ENCODE results near the gene SLC25A30. TPM values are rescaled to one million over a fixed set of nuclear protein-coding genes. Genes with fewer than 3 reads are reported as not detected.

The SLC25A30 gene
- total and polyA plus RNA-seq, 2 of the 13 experiments (the other 11 are each of a cell fraction or from before 2014, with no cell fraction given) = 19.6 to 22.5 TPM

DNA sequence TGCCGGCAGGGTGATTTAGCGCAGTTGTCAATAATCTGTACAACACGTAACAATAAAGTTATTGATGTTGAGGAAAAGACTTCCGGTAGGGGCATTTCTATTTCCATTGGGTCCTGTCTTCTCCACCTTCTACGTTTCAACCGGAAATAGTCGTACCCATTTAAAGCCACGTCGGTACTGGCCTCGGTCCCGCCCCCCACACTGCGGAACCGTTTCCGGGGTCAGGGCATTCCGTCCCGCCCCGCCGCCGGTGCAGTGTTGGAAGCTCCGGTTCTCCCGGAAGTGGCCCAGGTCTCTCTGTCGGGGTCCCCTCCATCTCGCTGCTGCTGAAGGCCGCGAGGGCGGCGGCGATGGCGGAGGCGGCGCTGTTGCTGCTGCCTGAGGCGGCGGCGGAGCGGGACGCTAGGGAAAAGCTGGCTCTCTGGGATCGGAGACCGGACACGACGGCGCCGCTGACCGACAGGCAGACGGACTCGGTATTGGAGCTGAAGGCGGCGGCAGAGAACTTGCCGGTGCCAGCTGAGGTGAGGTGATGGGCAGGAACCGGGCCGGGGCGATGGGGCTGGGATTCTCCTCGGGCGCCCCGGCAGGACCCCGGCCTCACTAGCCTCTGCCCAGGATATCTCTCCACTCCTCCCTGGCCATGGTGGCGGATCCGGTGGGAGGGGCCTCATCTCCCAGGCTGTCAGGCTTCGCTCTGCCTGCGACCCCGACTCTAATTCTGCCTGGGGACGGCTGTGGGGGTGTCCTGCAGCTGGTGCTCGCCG lies 46.7 kb upstream of the SLC25A30 start, which contains the start of gene COG3 (continued):
- TF ChIP-seq KLF12 (CRISPR knock-in tag; IDR thresholded peaks at IDR 0.05; ENCODE audit: borderline replicate concordance) (peak; percentile 47; the same call in 1 of the 2 replicates), DMTF1 (CRISPR knock-in tag; IDR thresholded peaks at IDR 0.05) (no peak), JUN (CRISPR knock-in tag; IDR thresholded peaks at IDR 0.05) (no peak), ZNF616 (CRISPR knock-in tag; IDR thresholded peaks at IDR 0.05; ENCODE audit: low read depth) (peak; percentile 63; the same call in 1 of the 2 replicates), ZNF703 (CRISPR knock-in tag; IDR thresholded peaks at IDR 0.05; ENCODE audit: borderline replicate concordance) (0 out of 2 replicates have a peak, but pooled peaks have one; percentile 69), STAT5B (CRISPR knock-in tag; IDR thresholded peaks at IDR 0.05) (no peak), NR1H2 (CRISPR knock-in tag; IDR thresholded peaks at IDR 0.05; ENCODE audit: borderline replicate concordance, low read depth) (no peak), ZNF234 (CRISPR knock-in tag; conservative IDR thresholded peaks at IDR 0.05) (peak; percentile 94; the same call in 1 of the 2 replicates), CBX5 (CRISPR knock-in tag; IDR thresholded peaks at IDR 0.05; ENCODE audit: borderline replicate concordance) (0 out of 2 replicates have a peak, but pooled peaks have one; percentile 6), NFRKB (IDR thresholded peaks at IDR 0.05) (no peak), KMT2B (CRISPR knock-in tag; IDR thresholded peaks at IDR 0.05) (peak; percentile 94), ERF (CRISPR knock-in tag; IDR thresholded peaks at IDR 0.05) (peak; percentile 67), NPAS2 (CRISPR knock-in tag; IDR thresholded peaks at IDR 0.05; ENCODE audit: borderline replicate concordance) (no peak), PAF1 (CRISPR knock-in tag; IDR thresholded peaks at IDR 0.05) (no peak), ZNF768 (CRISPR knock-in tag; IDR thresholded peaks at IDR 0.05) (peak; percentile 59; the same call in 1 of the 2 replicates), ZSCAN21 (CRISPR knock-in tag; IDR thresholded peaks at IDR 0.05; ENCODE audit: borderline replicate concordance) (peak; percentile 14), REPIN1 (CRISPR knock-in tag; IDR thresholded peaks at IDR 0.05; ENCODE audit: borderline replicate concordance, low read depth) (peak; percentile 54; the same call in 1 of the 2 replicates), JDP2 (CRISPR knock-in tag; IDR thresholded peaks at IDR 0.05; ENCODE audit: borderline replicate concordance) (no peak), PITX1 (CRISPR knock-in tag; IDR thresholded peaks at IDR 0.05) (peak; percentile 66; the same call in 1 of the 2 replicates), ZNF83 (CRISPR knock-in tag; IDR thresholded peaks at IDR 0.05; ENCODE audit: borderline replicate concordance) (no peak), ZNF550 (CRISPR knock-in tag; IDR thresholded peaks at IDR 0.05; ENCODE audit: borderline replicate concordance) (no peak), HDAC2 (CRISPR knock-in tag; IDR thresholded peaks at IDR 0.05) (peak; percentile 63), ZFAT (CRISPR knock-in tag; conservative IDR thresholded peaks at IDR 0.05) (no peak)
- TF ChIP-seq, protein P1, sequence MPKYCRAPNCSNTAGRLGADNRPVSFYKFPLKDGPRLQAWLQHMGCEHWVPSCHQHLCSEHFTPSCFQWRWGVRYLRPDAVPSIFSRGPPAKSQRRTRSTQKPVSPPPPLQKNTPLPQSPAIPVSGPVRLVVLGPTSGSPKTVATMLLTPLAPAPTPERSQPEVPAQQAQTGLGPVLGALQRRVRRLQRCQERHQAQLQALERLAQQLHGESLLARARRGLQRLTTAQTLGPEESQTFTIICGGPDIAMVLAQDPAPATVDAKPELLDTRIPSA (CRISPR knock-in tag; IDR thresholded peaks at IDR 0.05; ENCODE audit: borderline replicate concordance) = no peak; the same call in 1 of the 2 replicates
- TF ChIP-seq, protein P2, sequence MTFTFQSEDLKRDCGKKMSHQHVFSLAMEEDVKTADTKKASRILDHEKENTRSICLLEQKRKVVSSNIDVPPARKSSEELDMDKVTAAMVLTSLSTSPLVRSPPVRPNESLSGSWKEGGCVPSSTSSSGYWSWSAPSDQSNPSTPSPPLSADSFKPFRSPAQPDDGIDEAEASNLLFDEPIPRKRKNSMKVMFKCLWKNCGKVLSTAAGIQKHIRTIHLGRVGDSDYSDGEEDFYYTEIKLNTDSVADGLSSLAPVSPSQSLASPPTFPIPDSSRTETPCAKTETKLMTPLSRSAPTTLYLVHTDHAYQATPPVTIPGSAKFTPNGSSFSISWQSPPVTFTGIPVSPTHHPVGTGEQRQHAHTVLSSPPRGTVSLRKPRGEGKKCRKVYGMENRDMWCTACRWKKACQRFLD (CRISPR knock-in tag; IDR thresholded peaks at IDR 0.05; ENCODE audit: borderline replicate concordance) = no peak

All from HepG2 (cell line).